Stimulated activated naive CD8-positive, alpha-beta T cell treated with anti-CD3 and anti-CD28 coated beads, Interleukin-15, amount 100 ng/mL, for 72 hours (primary cell): ENCODE results near the gene SPATA25.

Experiments used
- ATAC-seq: fragments of 150-1000 bp; cut with Tn5 transposase; 2 replicates; pipeline ENCODE4 v1.10.0; 2021; ENCODE audit warnings: mild to moderate bottlenecking, moderate library complexity
- DNase-seq, 2 donors: peaks; one replicate each; pipeline ENCODE4 v3.0.0; 2021 to 2022
- H3K27ac Mint-ChIP-seq, 2 donors: one replicate each; pipeline ENCODE4 v1.8.0; 2022; ENCODE audit warnings: mild to moderate bottlenecking in 2 of 2, mixed read lengths in 2 of 2, moderate library complexity in 2 of 2
- H3K27me3 Mint-ChIP-seq: one replicate; pipeline ENCODE4 v1.8.0; 2022; ENCODE audit warnings: mixed read lengths
- H3K4me1 Mint-ChIP-seq: one replicate; pipeline ENCODE4 v1.8.0; 2022; ENCODE audit warnings: mild to moderate bottlenecking, mixed read lengths
- H3K4me3 Mint-ChIP-seq, 2 donors: one replicate each; pipeline ENCODE4 v1.8.0; 2022; ENCODE audit warnings: mild to moderate bottlenecking in 2 of 2, mixed read lengths in 2 of 2, moderate library complexity in 1 of 2
- H3K9me3 Mint-ChIP-seq, 2 donors: one replicate each; pipeline ENCODE4 v1.8.0; 2022; ENCODE audit warnings: mixed read lengths in 2 of 2

Gene SPATA25

DNA sequence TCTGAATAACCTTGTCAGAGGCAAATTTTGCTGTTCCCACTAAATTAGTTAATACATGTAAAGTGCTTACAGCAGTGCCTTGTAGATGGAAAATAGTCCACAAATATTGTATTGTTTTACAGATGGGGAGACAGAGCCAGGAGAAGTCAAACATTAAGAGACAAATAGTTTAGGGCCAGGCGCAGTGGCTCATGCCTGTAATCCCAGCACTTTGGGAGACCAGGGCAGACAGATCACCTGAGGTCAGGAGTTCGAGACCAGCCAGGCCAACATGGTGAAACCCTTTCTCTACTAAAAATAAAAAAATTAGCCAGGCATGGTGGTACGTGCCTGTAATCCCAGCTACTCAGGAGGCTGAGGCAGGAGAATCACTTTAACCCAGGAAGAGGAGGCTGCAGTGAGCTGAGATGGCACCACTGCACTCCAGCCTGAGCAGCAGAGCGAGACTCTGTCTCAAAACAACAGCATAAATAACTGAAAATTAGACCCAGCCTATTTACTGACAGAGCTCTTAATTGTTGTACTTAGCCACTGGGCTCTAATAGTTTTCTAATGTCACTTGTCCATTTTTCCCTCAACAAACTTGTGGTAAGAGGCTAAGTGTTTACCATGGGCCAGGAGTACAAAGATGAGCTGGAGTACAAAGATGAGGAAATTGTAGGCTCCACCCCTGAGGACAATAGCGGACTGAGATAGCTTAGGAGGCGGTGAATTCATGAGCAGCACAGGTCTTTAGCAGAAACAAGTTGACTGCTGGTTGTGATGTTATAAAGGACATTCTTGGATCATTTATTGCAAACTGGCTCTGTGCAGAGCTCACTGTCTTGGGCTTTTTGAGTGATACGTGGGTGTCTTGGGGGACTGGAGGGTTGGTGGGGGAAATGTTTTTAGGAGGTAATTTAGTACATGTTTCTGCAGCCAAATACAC, 23.6 kb downstream of the SPATA25 start:
- no peak for ATAC-seq
- Mint-ChIP-seq H3K9me3 (no peaks in the 10 kb centered on the region), H3K27me3 (no peaks in the 10 kb centered on the region), H3K4me3 (no peak overlapping the region), H3K27ac (no peak overlapping the region), H3K4me1 (peaks cover 14% of the 10 kb centered on the region)
- DNase-seq = no peak

DNA sequence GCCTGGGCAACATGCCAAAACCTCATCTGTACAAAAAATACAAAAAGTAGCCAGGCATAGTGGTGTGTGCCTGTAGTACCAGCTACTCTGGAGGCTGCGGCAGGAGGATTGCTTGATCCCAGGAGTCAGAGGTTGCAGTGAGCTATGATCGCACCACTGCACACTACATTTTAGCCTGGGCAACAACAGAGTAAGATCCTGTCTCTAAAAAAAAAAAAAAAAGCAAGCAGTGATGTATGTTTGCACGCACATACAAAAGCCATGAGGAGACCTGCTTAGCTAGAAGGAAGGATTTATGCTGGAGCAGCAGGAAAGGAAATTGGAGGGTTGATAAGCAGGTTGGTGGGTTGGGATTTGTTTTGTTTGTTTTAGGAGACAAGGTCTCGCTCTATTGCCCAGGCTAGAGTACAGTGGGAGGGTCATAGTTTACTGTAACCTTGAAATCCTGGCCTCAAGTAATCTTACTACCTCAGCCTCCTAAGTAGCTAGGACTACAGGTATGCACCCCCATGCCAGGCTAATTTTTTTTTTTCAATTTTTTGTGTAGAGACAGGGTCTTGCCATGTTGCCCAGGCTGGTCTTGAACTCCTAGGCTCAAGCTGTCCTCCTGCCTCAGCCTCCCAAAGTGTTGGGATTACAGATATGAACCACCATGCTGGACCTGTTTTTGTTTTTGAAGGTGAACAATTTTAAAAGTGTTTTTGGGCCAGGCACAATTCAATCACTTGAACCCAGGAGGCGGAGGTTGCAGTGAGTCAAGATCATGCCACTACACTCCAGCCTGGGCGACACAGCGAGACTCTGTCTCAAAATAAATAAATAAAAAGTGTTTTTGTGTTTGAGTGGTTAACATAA, 26.0 kb downstream of the SPATA25 start:
- peak overlapping the region in 1 of 2 donors; percentile 1 for H3K27ac Mint-ChIP-seq
- no peaks in the 10 kb centered on the region for H3K9me3 Mint-ChIP-seq
- no peak overlapping the region for H3K4me3 Mint-ChIP-seq
- ATAC-seq (no peak), DNase-seq (no peak)
- H3K4me1 Mint-ChIP-seq = peaks cover 31% of the 10 kb centered on the region
- H3K27me3 Mint-ChIP-seq = no peaks in the 10 kb centered on the region

DNA sequence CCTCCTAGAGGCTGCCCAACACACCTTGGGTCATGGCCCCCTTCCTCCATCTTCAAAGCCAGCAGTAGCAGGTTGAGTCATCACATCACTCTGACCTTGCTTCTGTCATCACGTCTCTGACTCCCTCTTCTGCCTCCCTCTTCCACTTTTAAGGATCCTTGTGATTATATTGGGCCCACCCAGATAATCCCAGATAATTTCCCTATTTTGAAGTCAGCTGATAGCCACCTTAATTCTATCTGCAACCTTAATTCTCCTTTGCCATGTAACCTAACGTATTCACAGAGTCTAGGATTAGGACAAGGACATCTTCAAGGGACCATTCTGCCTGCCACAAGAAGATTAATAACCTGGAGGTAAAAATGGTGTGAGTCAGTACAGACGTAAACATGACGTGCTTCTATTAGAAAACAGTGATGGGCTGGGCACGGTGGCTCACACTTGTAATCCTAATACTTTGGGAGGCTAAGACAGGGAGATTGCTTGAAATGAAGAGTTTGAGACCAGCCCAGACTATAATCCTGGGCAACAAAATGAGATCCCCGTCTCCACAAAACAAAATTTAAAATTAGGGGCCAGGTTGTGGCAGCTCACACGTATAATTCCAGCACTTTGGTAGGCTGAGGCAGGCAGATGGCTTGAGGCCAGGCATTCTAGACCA, 26.7 kb downstream of the SPATA25 start:
- H3K4me3 Mint-ChIP-seq = no peak overlapping the region
- H3K27ac Mint-ChIP-seq = no peak overlapping the region
- H3K27me3 Mint-ChIP-seq = no peaks in the 10 kb centered on the region
- peaks cover 38% of the 10 kb centered on the region for H3K4me1 Mint-ChIP-seq
- H3K9me3 Mint-ChIP-seq = no peaks in the 10 kb centered on the region
- no peak for ATAC-seq
- DNase-seq = no peak

DNA sequence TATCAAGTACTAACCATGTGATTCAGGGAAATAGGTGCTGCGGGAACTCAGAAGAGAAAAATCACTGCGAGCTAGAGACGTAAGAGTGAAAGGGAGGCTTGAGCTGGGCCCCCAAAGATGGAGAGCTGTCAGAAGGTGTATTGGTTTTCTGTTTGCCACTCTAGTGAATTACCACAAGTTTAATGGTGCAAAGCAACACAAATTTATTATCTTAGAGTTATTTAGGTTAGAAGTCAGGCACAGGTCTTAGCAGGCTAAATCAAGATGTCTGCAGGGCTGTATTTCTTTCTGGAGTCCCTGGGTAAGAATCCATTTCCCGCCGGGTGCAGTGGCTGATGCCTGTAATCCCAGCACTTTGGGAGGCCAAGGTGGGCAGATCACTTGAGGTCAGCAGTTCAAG, 27.5 kb downstream of the SPATA25 start:
- Mint-ChIP-seq H3K27ac (no peak overlapping the region), H3K4me1 (peaks cover 44% of the 10 kb centered on the region), H3K27me3 (no peaks in the 10 kb centered on the region), H3K4me3 (no peak overlapping the region), H3K9me3 (no peaks in the 10 kb centered on the region)
- ATAC-seq = no peak
- DNase-seq = no peak

DNA sequence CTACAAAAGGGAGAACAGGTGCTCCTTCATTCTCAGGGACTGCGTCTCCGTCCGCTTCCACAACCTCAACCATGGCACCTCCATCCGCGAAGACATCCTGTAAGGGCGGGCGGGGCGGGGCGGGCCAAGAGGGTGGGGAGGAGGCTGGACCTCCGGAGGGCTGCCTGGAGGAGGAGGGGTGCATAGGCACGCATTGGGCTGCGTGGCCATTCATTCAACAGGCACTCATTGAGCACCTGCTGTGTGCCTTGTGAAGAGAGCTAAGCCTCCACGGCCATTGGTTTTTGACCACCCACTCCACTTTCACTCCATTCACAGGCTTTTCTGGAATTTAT, 29.6 kb downstream of the SPATA25 start:
- peaks cover 60% of the 10 kb centered on the region for H3K4me1 Mint-ChIP-seq
- H3K27me3 Mint-ChIP-seq = no peaks in the 10 kb centered on the region
- no peaks in the 10 kb centered on the region for H3K9me3 Mint-ChIP-seq
- H3K27ac Mint-ChIP-seq = peak overlapping the region; percentile 99
- ATAC-seq = peak; percentile 64
- peak overlapping the region; percentile 94 to 98 for H3K4me3 Mint-ChIP-seq
- DNase-seq = no peak

DNA sequence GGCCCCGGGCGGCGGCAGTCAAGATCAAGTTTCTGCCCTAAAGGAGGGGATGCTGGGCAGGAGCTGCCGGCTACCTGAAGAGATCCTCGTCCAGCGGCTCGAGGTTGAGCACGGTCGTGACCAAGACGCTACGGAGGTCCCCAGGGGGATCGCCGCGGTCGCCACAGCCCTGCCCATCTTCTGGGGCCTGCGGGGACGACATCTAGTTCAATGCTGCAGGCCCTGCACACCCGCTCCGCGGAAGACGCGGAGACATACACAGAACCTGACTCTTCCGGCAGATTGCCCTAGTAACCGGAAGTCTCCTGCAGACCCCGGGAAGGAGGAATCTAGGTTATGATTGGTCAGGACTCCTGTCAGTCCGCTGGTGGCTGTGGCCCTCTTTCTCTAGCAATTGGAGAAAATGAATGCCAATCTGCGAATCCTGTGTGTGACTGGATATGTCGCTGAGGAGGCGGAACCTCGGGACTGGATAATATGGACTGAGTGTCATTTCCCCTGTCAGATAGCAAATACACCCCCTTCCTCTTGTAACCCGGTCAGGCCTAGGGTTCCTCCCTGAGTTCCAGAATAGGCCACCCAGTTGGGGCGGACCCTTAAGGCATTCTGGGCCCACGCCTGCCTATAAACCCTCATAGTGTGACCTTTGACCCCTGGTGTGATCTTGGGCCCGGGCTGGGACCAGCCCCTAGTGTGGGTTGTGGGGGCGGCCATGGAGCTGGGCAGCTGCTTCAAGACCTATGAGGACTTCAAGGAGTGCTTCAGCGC, 30.1 kb downstream of the SPATA25 start, which contains the start of the genes ACOT8 and ZSWIM3:
Gene ACOT8 (minus strand): TSS at position 279 of the 768 bp plus-strand sequence. CDS start 77 bp downstream, at position 202.
Gene ZSWIM3 (plus strand): TSS at position 501 of the 768 bp plus-strand sequence. CDS start 212 bp downstream, at position 713.
- Mint-ChIP-seq H3K4me3 (peak within 1 kb of the TSS; percentile 94 to 98), H3K27ac (peak within 1 kb of the TSS; percentile 99), H3K27me3 (no peaks in the 10 kb centered on the region), H3K4me1 (peaks cover 60% of the 10 kb centered on the region), H3K9me3 (no peaks in the 10 kb centered on the region)
- ATAC-seq = peak; percentile 97
- DNase-seq = peak; percentile 94 to 97

DNA sequence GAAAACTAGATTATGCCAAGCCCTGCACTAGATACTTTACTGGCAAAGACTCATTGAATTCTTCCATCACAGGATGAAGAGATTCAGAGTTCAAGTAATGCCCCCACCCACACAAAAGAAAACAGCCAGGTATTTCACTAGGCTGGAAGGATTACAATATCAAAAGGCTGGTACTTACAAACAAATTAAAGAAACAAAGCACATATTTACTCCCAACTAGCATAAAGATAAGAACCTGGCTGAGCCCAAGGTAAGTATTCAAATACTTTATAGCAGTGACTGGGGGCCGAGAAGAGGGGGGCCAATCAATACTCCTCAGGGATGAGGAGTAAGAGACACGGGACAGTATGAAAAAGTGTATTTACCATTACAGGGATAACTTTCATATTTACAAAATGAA, 33.9 kb downstream of the SPATA25 start:
- Mint-ChIP-seq H3K27me3 (no peaks in the 10 kb centered on the region), H3K4me1 (peaks cover 47% of the 10 kb centered on the region), H3K27ac (no peak overlapping the region), H3K9me3 (no peaks in the 10 kb centered on the region), H3K4me3 (no peak overlapping the region)
- no peak for DNase-seq
- no peak for ATAC-seq

DNA sequence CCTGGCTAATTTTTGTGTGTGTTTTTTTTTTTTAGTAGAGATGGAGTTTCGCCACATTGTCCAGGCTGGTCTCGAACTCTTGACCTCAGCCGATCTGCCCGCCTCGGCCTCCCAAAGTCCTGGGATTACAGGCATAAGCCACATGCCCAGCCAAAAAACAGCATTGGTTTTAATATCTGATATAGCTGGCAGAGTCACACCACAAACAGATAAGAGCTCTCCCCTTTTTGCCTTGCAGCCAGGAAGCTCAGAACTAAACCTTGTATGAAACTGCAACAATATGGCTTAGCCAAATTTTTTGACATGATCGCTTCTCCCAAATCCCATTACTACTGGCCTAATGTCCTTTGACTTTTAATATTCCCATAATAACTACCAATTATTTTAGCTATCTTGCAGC, 35.1 kb downstream of the SPATA25 start:
- ATAC-seq = no peak
- DNase-seq = no peak
- Mint-ChIP-seq H3K27ac (no peak overlapping the region), H3K27me3 (no peaks in the 10 kb centered on the region), H3K4me3 (no peak overlapping the region), H3K4me1 (peaks cover 39% of the 10 kb centered on the region), H3K9me3 (no peaks in the 10 kb centered on the region)

DNA sequence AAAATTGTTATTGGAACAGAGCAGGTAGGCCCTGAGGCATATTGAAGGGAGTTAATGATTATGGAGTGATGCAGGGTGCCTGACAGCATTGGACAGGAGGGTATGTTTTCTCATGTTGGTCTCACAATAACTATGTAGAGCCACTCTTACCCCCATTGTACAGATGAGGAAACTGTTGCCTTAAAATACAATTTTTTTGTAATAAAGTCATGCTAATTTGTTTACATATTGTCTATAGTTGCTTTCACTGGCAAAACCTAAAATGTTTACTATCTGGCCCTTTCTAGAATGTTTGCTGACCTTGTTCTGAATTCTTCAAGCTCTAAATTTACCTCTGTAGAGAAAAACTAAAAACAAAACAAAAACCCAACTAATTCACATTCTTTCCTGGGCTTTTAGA, 35.9 kb downstream of the SPATA25 start:
- H3K4me3 Mint-ChIP-seq = no peak overlapping the region

DNA sequence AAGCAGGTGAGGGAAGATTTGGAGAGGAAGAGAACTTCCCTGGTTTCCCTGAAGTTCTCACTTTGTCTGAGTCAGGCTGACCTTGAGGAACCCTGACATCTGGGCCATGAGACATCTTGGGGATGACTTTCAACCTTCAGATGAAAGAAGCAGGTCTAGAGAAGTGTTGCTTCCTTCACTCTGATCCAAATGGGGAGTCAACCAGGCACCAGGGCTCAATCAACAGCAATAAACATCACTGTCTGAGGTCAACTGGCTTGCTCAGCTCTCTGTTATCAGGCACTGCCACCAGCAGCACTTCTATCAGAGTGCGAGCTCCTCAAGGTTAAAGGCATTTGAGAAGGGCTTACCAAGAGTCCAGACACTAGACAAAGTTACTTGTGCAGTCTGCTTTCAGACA, 36.5 kb downstream of the SPATA25 start:
- DNase-seq (no peak), ATAC-seq (no peak)
- Mint-ChIP-seq H3K27ac (peak overlapping the region in 1 of 2 donors; percentile 12), H3K27me3 (no peaks in the 10 kb centered on the region), H3K9me3 (no peaks in the 10 kb centered on the region), H3K4me3 (no peak overlapping the region), H3K4me1 (peaks cover 30% of the 10 kb centered on the region)

More for the DNA sequence above, 35.9 kb downstream of the SPATA25 start:
- DNase-seq (no peak), ATAC-seq (no peak)
- Mint-ChIP-seq H3K27ac (peak overlapping the region in 1 of 2 donors; percentile 69), H3K27me3 (no peaks in the 10 kb centered on the region), H3K4me1 (peaks cover 36% of the 10 kb centered on the region), H3K9me3 (no peaks in the 10 kb centered on the region)

DNA sequence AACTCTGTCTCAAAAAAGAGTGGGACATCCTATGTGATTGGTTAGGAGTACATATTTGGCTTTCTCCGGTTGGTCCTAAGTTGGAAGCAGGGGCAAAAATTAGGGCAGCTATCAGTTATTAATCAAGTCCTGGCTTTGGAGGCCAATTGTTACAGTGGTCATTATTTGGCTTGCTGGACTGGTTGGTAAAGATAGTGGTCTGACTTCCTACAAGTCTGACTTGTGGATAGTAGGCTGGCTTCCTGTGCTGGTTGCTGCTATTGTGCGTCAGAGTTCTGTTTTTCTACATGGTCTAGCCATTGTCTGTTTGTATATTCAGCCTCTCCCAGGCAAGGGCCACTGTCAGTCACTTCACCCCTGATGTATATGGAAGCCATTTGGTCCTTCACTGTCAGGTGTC, 37.2 kb downstream of the SPATA25 start:
- H3K4me1 Mint-ChIP-seq = peaks cover 26% of the 10 kb centered on the region
- ATAC-seq = no peak

DNA sequence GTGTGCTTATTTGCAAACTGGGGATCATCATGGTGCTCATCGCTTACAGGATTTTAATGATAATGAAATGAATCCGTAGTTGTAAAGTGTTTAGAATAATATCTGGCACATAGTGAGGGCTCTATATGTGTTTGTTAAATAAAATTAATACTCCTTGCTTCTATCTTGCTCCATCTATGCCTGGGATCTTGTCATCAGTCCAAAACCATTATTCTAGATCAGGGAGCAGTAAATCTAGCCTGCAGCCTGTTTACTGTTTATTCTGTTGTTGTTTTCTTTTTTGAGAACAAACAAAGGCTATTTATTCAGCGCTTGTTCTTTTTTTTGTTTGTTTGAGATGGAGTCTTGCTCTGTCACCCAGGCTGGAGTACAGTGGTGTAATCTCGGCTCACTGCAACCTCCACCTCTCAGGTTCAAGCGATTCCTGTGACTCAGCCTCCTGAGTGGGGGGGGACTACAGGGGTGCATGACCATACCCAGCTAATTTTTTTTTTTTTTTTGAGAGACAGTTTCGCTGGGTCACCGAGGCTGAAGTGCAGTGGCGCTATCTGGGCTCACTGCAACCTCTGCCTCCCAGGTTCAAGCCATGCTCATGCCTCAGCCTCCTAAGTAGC, 38.3 kb downstream of the SPATA25 start:
- no peak overlapping the region for H3K27ac Mint-ChIP-seq
- no peaks in the 10 kb centered on the region for H3K9me3 Mint-ChIP-seq
- DNase-seq (no peak), ATAC-seq (no peak)
- no peak overlapping the region for H3K4me3 Mint-ChIP-seq
- H3K27me3 Mint-ChIP-seq = no peaks in the 10 kb centered on the region
- H3K4me1 Mint-ChIP-seq = peaks cover 14% of the 10 kb centered on the region

More for the DNA sequence above, 37.2 kb downstream of the SPATA25 start:
- no peaks in the 10 kb centered on the region for H3K9me3 Mint-ChIP-seq
- H3K4me3 Mint-ChIP-seq = no peak overlapping the region
- no peak overlapping the region for H3K27ac Mint-ChIP-seq
- DNase-seq = no peak
- no peaks in the 10 kb centered on the region for H3K27me3 Mint-ChIP-seq

DNA sequence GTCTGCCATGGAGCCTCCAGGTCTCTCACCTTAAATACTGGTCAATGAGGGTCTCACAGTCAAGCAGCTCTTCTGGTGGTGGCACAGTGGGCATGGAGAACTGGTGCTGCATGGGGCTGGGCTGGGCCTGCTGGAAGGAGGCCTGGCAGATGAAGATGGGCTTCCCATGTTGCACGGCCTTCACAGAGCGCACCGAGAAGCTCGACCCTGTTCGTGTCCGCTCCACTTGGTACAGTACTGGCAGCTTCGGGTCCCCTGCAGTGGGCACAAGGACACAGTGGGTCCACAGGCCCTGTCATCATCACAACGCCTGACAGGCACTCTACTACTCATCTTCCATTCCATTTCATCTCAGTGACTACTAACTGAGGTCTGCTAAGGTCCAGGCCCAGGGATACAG, 39.0 kb downstream of the SPATA25 start:
- Mint-ChIP-seq H3K27ac (peak overlapping the region in 1 of 2 donors; percentile 89), H3K9me3 (no peaks in the 10 kb centered on the region), H3K4me3 (no peak overlapping the region), H3K4me1 (peaks cover 8% of the 10 kb centered on the region), H3K27me3 (no peaks in the 10 kb centered on the region)
- ATAC-seq (no peak), DNase-seq (no peak)

DNA sequence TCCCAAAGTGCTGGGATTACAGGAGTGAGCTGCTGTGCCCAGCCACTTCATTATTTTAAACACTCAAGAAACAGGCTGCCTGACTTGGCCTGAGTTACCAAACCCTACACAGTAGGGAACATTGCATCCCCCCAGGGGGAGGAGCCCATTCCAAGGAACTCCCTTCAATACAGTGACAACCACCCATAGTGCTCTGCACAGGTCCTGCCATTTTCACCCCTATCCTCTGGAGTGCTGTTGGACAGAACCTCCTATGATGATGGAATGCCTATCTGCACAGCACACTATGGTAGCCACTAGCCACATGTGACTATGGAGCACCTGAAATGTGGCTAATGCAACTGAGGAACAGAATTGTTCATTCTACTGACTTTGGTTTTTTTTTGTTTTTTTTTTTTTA, 42.0 kb downstream of the SPATA25 start:
- H3K4me3 Mint-ChIP-seq = no peak overlapping the region
- ATAC-seq (no peak), DNase-seq (no peak)
- no peaks in the 10 kb centered on the region for H3K27me3 Mint-ChIP-seq
- no peaks in the 10 kb centered on the region for H3K9me3 Mint-ChIP-seq
- H3K4me1 Mint-ChIP-seq = peaks cover 6% of the 10 kb centered on the region
- no peak overlapping the region for H3K27ac Mint-ChIP-seq
